Ascending aorta (tissue), 2 donors: ENCODE data around the gene ISG20. TPM values are rescaled to one million over a fixed set of nuclear protein-coding genes. Genes with fewer than 3 reads are reported as not detected.

ENCODE experiments used
- DNase-seq, 2 donors: peaks; one replicate each; pipeline ENCODE4 v3.0.0-alpha.2; 2019; ENCODE audit warnings: low spot score in 2 of 2
- H3K27ac ChIP-seq, 2 donors: fragments of 200-600 bp; sonication (generic); one replicate each; pipeline ENCODE4 v1.5.1; 2016 to 2017; ENCODE audit warnings: mild to moderate bottlenecking in 1 of 2
- H3K27me3 ChIP-seq: fragments of 200-600 bp; sonication (generic); one replicate; pipeline ENCODE4 v1.5.1; 2017
- H3K36me3 ChIP-seq, 2 donors: fragments of 200-600 bp; sonication (generic); one replicate each; pipeline ENCODE4 v1.5.1; 2016
- H3K4me1 ChIP-seq, 2 donors: fragments of 200-600 bp; sonication (generic); one replicate each; pipeline ENCODE4 v1.5.1; 2016 to 2017; ENCODE audit warnings: mild to moderate bottlenecking in 1 of 2
- H3K4me3 ChIP-seq, 2 donors: fragments of 200-600 bp; sonication (generic); one replicate each; pipeline ENCODE4 v1.5.1; 2016 to 2017; ENCODE audit warnings: mild to moderate bottlenecking in 1 of 2
- H3K9me3 ChIP-seq, 2 donors: fragments of 200-600 bp; sonication (generic); one replicate each; pipeline ENCODE4 v1.5.1; 2016
- CTCF ChIP-seq, 3 experiments: fragments of 200-600 bp in 2 of 3; fragments of 450-650 bp in 1 of 3; sonication (generic) in 2 of 3; IDR thresholded peaks; one replicate each; pipeline ENCODE4 v1.5.1; 2016 to 2019; ENCODE audit warnings: antibody characterized with exemption in 3 of 3, mild to moderate bottlenecking in 1 of 3, moderate library complexity in 1 of 3
- intact Hi-C: fragments of 100-400 bp; cut with DNase I; formaldehyde crosslinking; loops from one replicate; pipeline ENCODE4 v1.15.1; 2023
- total RNA-seq: library from RNA; depleted of rRNA; stranded (reverse); fragments of >200 nt; gene quantifications from one replicate; pipeline ENCODE4 v1.1.0, GENCODE V29; 2016

The ISG20 gene
- total RNA-seq: 5.3 TPM

GRCh38 chr15:88638626-88639372 lies at the start of gene ISG20:
Gene ISG20, plus strand, starts transcription at chr15:88639016. Its CDS starts 351 bp downstream, at chr15:88639367.
- Histone ChIP-seq H3K4me3 (peak within 1 kb of the TSS; percentile 37 to 64), H3K4me1 (peaks cover 0 to 15% of the 10 kb centered on the region in 2 donors), H3K27ac (peak within 1 kb of the TSS; percentile 90 to 93), H3K9me3 (no peaks in the 10 kb centered on the region), H3K27me3 (no peaks in the 10 kb centered on the region), H3K36me3 (no peaks in the 10 kb centered on the region)
- peak; percentile 95 to 98 for DNase-seq
- TF ChIP-seq CTCF (IDR thresholded peaks at IDR 0.05): peak; percentile 52 to 63 (median 55)
- intact Hi-C loops: loop anchor here (1.0 kb wide), 1 partner anchor 17 kb away; the partner anchor contains the start of gene AEN

DNA sequence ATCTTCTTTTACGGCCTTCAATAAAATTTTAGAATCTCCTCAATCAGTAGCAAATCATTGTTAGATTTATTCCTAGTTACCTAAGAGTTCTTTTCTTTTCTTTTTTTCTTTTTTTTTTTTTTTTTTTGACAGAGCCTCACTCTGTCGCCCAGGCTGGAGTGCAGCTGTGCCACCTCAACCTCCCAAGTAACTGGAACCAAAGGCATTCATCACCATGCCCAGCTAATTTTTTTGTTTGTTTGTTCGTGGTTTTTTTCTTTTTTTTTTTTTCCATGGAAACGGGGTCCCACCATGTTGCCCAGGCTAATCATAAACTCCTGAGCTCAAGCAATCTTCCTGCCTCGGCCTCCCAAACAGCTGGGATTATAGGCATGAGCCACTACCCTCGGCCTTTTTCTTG lies 48.1 kb upstream of the ISG20 start:
- no peak overlapping the region for H3K4me3 ChIP-seq
- no peaks in the 10 kb centered on the region for H3K4me1 ChIP-seq
- intact Hi-C loops: no loop called here
- no peak overlapping the region for H3K27ac ChIP-seq
- TF ChIP-seq CTCF (IDR thresholded peaks at IDR 0.05): no peak
- no peaks in the 10 kb centered on the region for H3K36me3 ChIP-seq
- no peak for DNase-seq
- no peaks in the 10 kb centered on the region for H3K9me3 ChIP-seq
- no peaks in the 10 kb centered on the region for H3K27me3 ChIP-seq

GRCh38 chr15:88591384-88591783 lies 47.4 kb upstream of the ISG20 start:
- TF ChIP-seq CTCF (IDR thresholded peaks at IDR 0.05): no peak
- no peaks in the 10 kb centered on the region for H3K4me1 ChIP-seq
- no peaks in the 10 kb centered on the region for H3K9me3 ChIP-seq
- no peak overlapping the region for H3K4me3 ChIP-seq
- H3K36me3 ChIP-seq: no peaks in the 10 kb centered on the region
- intact Hi-C loops: no loop called here
- DNase-seq: no peak
- H3K27ac ChIP-seq: no peak overlapping the region
- H3K27me3 ChIP-seq: no peaks in the 10 kb centered on the region

DNA sequence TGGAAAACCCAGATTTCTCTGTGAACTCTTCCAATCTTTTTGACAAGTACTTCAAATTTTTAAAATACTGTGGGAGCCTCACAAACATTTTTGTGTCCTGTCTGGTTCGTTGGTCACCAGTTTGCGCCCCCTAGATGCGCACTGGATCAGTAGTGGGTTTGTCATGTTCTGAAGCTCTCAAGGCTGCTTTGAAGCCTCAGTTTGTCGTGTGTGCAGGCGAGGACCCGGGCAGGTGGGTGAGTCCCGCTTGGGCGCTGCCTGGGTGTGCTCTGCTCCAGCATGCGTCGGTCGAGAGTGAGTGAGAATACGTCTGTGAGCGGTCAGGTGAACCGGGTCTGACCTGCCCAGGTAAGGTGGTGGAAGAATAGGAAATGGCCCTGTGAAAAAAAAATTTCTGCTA lies 34.9 kb upstream of the ISG20 start:
- Histone ChIP-seq H3K4me3 (no peak overlapping the region), H3K36me3 (no peaks in the 10 kb centered on the region), H3K4me1 (no peaks in the 10 kb centered on the region), H3K9me3 (no peaks in the 10 kb centered on the region), H3K27me3 (peaks cover 17% of the 10 kb centered on the region), H3K27ac (no peak overlapping the region)
- TF ChIP-seq CTCF (IDR thresholded peaks at IDR 0.05): no peak
- intact Hi-C loops: no loop called here
- DNase-seq: no peak

DNA sequence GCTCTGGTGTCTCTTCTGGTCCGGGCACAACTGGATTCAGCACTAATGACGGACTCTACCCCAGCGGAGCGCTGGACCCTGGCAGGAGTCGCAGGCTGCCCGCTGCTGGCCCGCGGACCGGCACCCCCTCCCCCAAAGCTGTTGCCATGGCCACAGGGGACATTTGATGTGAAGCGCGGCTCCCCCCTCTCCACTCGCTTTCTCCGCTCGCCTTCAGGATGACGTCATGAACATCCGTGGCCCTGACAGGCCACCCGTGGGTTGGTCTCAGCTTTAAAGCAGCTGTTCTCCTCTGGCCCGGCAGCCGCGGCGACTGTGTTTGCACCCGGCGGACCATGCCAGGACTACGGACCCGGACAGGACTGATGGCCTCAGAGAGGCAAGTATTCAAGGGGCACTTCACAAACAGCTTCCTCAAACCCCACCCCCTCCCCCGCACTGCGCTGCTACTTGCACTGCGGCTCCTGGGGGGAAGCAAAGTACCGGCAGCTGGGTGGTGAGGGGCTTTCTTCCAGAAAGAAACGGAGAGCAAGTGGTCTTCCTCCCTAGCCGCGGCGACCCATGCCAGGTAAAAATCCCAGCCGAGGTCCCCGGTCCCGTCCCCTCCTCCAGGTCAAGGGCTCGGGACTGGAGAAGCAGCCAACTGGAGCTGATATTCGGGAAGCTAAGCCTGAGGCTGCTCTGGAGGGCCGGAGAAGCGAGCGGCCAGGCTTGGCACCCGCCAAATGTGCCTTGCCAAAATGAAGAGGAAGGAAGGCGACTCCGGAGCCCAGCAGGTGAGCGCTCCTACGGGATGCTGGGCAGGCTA lies 34.2 kb upstream of the ISG20 start:
- H3K4me3 ChIP-seq: no peak overlapping the region
- DNase-seq: no peak
- no peaks in the 10 kb centered on the region for H3K36me3 ChIP-seq
- H3K27me3 ChIP-seq: peaks cover 17% of the 10 kb centered on the region
- no peak for TF ChIP-seq CTCF (IDR thresholded peaks at IDR 0.05)
- no peak overlapping the region for H3K27ac ChIP-seq
- intact Hi-C loops: no loop called here
- no peaks in the 10 kb centered on the region for H3K4me1 ChIP-seq
- no peaks in the 10 kb centered on the region for H3K9me3 ChIP-seq
